GM18867 (cell line): ENCODE data around the gene SNRPA1.
A peak's percentile ranks its signal among the peaks of the same experiment; 100 is the strongest.

Source experiments
- ATAC-seq: cut with Tn5 transposase; IDR thresholded peaks from one replicate; pipeline ENCODE4 v1.9.1; 2021; ENCODE audit warnings: mild to moderate bottlenecking, moderate library complexity; ENCODE audit not compliant: unreplicated experiment

The SNRPA1 gene

DNA sequence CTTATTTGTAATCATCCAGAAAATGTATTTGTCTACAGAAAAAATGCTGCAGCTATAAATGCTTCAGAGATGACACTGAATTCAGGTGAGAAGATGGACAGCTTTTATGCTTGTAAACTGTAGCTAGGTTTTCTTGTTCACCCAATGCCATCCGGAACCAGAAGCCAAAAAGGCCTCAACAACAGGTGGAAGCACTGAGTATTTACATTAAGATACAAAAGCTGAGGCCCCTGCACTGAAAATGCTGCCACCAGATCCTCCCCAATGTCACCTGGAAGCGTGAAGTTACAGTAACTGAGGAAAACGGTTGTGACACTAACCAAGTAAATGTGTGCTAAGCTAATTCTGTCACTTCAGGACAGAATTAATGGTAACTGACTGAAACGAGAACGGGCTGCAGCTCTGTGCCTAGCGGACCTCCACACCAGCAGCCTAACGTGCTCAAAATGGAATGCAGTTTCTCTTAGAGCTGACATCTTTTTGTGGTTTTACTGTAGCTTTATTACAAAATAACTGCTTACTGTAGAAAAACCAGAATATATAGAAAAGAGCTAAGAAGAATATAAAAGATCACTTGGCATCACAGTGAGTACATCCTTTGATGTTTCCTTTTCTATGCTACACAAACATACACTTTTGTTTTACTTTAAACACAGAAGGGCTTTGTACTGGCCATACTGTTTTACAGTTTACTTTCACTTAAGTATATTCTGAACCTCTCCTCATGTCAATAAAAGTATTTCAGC is 50.8 kb downstream of the SNRPA1 start:
- no peak for ATAC-seq

- no peak for ATAC-seq
These were observed 51.6 kb downstream of the SNRPA1 start for GRCh38 chr15:101243420-101243819.

DNA sequence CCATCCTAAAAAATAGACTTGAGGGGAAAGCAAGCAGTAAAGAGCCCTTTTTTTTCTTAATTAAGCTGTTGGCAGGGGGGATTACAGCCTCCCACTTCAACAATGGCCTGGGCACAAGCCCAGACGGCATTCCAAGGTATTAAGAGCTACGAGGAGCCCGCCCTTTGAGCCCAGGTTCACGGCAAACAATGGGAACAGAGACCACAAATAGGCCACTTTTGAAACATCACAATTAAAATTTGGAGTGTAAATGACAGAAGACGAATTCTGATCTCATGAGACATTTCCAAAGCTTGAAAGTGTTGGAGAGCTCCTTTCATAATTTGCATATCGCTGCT is 52.1 kb downstream of the SNRPA1 start:
- no peak for ATAC-seq

- ATAC-seq, result peak; percentile 81
These were observed 52.7 kb downstream of the SNRPA1 start for GRCh38 chr15:101242160-101242998.

GRCh38 chr15:101240358-101240757 is 54.7 kb downstream of the SNRPA1 start:
- no peak for ATAC-seq

DNA sequence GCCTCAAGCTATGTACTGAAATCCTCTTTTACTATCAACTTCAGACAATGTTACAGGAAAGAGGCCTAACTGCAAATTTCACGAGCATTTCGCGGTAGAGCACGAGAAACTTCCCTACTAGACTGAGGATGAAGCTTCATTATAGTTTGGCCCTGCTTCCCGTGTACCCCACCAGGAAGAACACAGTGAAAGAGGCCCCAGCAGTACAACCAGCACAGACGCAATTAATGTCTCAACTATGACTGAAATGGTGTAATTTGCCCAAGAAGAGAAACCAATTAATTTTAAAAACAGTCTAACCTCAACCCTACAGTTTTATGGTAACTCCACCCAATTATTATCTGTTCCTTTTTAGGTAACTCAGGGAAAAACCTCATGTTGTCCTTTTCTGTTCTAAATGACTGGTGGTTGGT is 55.3 kb downstream of the SNRPA1 start:
- no peak for ATAC-seq

DNA sequence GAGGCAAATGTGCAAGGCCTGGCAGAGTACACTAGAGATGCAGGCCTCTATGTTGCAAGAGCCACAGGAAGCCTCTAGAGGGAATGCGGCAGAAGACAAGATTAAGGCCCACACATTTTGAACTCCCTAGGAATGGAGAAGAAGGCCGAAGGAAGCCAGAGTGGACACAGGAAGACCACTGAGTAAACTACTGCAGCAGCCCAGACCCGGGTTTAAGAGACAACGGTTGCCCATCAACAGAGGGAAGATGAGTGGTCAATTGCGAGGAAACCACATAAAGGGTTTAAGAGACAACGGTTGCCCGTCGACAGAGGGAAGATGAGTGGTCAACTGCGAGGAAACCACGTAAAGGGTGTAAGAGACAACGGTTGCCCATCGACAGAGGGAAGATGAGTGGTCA is 57.8 kb downstream of the SNRPA1 start:
- no peak for ATAC-seq

DNA sequence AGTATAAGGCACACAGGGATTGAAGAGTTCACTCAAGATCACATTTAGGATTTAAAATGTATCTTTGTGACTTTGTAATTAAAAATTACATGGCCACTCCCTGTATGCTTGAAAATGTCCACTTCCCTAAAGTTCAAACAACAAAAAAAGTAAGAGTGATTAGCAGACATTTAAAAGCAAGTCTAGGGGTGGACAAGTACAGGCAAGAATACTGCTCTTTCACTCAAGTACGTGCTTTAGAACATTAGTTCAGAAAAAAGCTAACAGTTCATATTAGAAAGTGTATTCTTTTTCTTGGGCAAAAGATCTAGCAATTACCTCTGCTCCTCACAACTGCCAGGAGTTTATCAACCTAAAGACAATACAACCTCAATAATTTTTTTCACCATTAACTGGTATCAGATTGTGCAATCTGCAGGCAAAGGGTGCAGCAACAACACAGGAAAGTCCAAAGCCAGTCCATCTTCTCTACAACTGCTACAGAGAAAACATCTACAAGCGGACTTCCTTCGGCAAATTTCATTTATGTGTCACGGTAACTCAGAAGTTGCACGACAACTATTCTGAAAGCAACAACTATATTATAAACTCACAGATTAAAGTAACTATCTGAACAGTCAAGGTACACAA is 61.3 kb downstream of the SNRPA1 start:
- ATAC-seq, result no peak

- no peak for ATAC-seq
These were observed 62.4 kb downstream of the SNRPA1 start for GRCh38 chr15:101232677-101233076.
